ENCODE results near the gene TMEM131.

TMEM131 gene

GRCh38 chr2:98020992-98021713 is 25.4 kb upstream of the TMEM131 start:
- DNase-seq: no peak

GRCh38 chr2:98020516-98020915 is 24.8 kb upstream of the TMEM131 start:
- DNase-seq: no peak

DNA sequence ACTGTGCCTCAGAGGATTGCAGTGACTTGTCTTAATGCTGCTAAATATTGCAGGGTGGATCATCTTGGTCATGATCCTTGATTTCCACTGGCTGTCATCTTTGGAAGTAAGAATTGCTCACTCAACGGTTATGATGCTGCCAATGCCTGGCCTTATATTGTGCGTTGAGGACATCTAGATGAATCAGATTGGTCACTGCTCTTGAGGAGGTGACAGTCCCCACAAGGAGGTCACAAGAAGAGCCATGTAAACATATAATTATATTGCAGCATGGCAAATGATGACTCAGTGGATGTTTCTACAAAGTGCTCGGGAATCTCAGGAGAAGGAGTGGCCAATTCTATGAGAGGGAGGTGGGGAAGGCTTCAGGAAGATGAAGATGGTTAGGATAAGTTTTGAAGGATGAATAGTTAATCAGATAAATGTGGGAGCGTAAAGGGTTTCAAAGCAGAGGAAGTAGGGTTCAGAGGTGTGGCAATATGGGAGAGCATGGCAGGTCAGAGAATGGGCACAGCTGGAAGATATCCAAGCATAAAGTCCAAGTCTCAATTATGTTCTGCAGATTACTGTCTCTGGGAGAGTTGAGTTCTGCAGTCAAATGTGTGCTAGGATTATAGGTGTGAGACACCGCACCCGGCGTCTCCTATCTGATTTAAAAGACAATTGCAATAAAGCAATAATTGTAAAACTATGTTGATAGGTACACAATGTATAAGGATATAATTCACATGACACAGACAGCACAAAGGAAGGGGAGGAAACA is 21.3 kb upstream of the TMEM131 start:
- DNase-seq: no peak

DNA sequence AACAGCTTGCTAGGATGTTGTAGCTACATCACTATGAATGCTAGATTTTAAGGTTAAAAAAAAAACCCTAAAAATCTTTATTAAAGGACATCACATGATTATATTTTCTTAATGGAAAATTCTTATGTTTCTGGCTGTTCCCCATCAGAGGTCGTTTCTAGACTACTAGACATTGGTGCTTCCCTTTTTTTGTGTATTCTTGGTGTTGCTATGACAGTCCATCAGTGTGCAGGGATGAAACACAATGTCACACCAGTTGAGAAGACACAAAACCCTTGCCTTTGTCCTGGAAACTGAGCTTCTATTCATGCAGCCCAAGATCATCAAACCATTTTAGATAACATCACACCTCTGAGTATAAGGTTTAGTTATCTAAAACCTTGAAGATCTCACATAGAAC is 19.9 kb upstream of the TMEM131 start:
- no peak for DNase-seq

GRCh38 chr2:98014379-98014778 is 18.6 kb upstream of the TMEM131 start:
- no peak for DNase-seq

DNA sequence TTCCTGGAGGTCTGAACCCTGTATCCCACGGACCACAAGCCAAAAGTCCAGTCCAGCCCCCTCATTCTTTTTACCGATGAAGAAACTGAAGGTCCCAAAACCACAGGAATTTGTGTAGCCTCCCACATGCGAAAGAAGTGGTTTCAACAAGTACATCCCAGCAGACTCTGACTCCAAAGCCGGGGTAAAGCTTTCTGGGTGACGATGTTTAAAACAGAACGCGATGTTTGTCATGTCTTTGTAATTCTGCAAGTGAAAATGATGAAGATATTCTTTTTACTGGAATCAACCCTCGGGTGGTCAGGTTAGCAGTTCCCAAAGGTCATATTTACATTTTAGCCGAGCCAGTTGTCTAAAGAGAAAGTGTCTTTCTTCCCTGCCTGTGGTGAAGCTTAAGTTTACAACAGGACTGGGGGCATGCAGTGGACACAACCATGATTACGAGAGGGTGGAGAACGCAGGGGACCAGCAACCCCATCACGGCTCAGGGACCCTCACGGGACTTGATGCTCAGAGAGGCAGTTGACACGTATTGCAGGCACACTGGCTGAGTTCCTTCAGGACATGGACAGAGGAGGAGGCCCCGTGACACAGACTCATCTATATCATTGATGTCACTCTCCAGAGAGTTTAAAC is 17.8 kb upstream of the TMEM131 start:
- DNase-seq: no peak

DNA sequence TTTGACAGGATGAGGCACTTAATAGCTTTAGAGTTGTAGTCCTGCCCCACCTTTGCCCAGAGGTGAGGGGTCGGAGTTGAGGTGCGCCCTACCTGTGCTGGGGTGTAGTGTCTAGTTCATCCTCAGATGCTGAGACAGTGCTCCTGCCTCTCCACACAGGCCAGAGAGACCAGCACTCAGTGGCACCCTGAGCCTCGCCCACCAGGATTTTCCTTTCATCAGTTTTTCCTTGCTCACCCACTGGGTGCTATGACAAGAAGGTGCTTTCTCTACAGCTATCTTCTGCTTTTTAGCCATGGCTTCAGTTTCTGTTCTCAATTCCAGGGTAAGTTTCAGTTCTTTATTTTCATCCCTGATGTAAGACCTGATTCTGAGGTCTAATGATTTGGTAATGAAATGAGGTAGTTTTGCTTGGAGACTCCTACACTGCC is 16.8 kb upstream of the TMEM131 start:
- DNase-seq: no peak

- no peak for DNase-seq
Measured at GRCh38 chr2:98009887-98010760, 14.4 kb upstream of the TMEM131 start.

DNA sequence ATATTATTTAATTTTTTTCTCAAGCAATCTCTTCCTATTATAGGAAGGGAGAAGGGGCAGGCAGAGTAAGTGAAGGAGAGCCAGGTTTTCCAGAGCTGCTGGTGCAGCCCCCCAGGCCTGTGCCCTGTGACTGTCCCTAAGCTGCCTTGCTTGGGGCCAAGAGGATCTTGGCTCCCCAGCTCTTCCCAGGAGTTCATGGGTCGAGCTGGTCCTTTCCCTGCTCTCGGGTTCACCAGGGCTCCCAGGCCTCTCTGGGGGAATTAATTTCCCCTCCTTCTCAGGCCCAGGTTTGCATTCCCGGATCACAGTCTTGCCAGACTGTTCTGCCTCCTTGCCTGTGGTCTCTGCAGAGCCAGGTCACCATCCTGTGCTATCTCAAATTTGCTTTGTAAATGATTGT is 12.7 kb upstream of the TMEM131 start:
- DNase-seq: no peak

- DNase-seq: no peak
Measured at GRCh38 chr2:98006378-98006777, 10.6 kb upstream of the TMEM131 start.

GRCh38 chr2:98004613-98005012 is 8.9 kb upstream of the TMEM131 start:
- no peak for DNase-seq

DNA sequence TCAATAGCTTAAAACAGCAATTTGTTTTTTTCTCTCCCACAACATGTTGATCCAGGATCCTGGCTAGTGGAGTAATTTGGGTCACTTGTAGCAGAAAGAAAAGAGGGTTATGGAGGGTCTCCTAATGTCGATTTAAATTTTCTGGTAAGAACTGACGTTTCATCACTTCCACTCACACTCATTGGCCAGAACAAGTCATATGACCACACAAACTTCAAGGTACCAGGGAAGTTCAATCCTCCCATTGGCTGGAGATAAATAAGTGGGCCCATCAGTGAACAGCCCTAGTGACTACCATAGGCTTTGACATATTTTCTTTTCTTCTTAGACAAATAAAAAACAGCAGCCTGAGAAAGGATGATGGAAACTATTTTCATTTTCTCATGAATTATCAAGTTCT is 8.3 kb upstream of the TMEM131 start:
- DNase-seq: no peak

DNA sequence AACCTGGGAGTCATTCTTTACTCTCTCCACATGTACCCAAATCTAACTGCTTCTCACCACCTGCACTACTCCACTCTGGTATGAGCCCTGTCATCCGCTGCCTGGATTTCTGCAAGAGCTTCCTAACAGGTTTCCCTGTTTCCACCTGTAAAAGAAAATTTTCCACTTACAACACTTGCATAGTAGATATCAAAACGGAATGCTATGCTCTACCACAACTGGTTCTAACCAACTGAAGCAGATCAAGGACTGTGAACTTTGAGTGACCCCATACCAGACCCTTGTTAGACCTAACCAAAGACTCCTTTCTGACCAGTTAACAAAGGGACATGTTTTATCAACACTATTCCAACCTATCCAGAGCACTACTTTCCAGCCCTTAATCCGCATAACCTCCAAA is 3.8 kb upstream of the TMEM131 start:
- no peak for DNase-seq

GRCh38 chr2:97998431-97999005 is 2.8 kb upstream of the TMEM131 start:
- DNase-seq: no peak

DNA sequence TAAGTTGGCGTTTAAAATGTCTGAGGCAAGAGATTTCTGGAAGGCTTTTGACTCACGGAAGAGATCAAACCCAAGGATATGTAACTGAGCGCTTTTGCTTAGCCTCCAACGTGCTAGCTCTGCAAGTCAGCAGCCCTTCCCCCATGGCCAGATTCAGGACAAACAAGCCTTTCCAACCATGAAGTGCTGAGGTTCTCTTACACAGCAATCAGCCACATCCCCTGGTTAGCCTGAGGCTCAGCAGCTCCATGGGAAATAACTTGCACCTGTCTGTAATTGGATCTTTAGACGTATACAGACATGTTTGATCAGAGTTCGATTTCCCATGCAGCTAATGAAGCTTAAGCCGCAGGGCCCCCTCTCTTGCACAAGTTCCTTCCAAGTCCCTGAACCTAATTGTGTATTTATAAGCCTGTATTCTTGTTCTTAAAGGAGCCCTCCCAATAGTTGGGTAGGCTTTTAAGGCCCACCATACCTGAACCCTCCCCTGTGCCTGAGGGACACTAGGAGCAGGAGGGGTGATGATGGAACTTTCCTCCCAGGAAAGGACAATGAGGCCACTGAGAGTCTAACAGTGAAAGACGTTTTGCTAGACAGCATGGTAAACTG is 2.1 kb upstream of the TMEM131 start:
- DNase-seq: peak; percentile 87

GRCh38 chr2:97996679-97997078 is 931 bp upstream of the TMEM131 start:
- DNase-seq: no peak

DNA sequence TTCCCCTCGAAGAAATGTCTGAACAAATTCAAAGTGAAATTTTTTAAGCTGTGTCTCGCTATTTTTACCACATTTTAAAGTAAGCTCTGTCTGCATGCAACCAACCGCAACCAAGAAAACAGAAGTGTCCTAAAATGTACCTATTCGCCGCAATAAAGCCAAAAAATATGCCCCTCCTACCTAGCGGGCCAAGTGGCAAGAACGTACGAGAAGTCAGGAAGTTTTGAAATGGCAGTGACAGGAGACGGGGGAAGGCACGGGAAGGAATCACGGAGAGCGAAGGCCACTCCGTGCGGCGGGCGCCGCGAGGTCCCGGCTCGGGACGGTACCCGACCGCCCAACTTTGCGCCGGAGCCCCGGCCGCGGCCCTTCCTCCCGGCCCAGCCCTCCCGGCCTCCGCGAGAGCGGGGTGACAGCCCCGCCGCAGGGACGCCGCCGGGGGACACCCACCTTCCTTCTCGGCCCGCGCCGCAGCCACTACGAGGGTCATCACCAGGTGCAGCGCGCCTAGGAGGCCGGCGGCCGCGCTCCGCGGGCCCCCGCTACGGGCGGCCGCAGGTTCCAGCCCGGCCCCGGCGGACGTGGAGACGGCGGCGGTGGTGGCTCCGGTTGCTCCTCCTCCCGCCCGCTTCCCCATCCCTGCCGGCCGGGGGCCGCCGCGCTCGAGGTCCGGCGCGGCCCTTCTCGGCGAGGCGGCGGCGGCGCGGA is 568 bp downstream of the TMEM131 start:
- DNase-seq: peak; percentile 65

GRCh38 chr2:97994476-97994875 is 1.3 kb downstream of the TMEM131 start:
- no peak for DNase-seq

DNA sequence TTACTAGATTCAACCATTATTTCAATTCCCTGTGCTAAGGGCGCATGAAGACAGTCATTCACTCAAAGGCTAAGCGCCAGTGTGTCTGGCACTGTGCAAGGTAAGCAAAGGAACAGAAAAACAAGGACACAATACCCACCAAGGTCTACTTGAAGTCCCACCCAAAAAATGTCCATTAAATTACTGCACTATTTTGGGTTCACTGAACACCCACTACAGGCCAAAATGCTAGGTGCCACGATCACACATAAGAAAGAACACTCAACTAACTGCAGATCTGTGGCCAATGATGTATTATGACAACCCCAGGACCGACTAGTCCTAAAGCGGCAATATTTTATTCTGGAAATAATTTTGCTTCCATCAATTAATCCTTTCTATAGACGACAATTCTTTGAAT is 1.8 kb downstream of the TMEM131 start:
- DNase-seq: no peak

DNA sequence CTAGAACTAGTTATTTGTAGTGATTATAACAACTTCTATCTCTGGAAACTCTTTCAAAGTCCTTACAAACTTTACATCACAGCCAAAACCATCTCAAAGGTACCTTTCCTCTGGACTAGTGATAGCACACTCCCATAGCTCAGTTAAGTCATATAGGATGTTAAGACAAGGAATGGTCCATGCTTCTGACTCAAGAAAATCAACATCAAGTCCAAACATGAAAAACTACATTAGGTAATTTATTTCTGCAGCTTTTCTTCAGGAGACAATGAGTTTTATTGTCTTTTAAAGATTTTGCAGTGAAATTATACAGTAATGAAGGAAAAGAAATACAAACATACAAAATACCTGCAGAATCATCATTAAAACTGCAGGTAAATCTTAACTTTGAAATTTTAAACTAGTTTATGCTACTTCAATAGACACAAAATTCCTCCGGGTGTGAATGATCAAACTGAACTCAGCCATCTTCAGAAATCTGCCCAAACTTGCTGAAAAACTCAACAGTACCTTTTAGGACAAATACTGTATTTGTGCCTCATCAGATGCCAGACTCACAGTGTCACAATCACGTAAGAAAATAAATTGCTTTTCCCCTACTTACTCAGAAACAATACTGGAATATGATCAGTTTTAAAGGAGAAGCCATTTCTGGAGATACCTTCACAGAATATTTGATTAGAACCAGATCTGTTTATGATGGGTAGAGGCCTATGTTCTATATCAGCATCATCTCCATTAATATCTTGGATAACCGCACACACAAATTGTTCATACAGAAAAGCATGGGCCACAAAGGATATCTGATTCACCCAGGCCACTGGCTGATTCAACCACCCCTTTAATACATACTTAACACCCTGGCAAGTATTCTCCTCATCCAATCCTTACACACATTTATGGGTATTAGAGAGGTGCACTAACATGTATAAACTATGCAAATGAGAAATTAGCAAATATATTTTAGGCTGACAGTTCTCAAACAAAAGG is 2.6 kb downstream of the TMEM131 start:
- no peak for DNase-seq
